Activated gamma-delta T cell treated with Interleukin-2 at 50 U/mL for 16 hours (primary cell): ENCODE measurements around the gene PHRF1.

ENCODE experiments used
- DNase-seq: peaks from one replicate; pipeline ENCODE4 v3.0.0-alpha.2; 2020

PHRF1 gene

GRCh38 chr11:660681-661444 is 84.6 kb downstream of the PHRF1 start:
- DNase-seq, result no peak
